HepG2 (cell line): ENCODE measurements around the gene GTF2I. TPM values are rescaled to one million over a fixed set of nuclear protein-coding genes. Genes with fewer than 3 reads are reported as not detected.
A peak's percentile ranks its signal among the peaks of the same experiment; 100 is the strongest.

Experiments used
- CHD2 ChIP-seq: IDR thresholded peaks from 2 replicates; pipeline ENCODE4 v1.6.1; 2011; ENCODE audit warnings: low read depth, low read length, improper control_type of control experiment
- ZFX ChIP-seq: sonication (generic); formaldehyde crosslinking; IDR thresholded peaks from 2 replicates; pipeline ENCODE4 v1.4.0; 2020; ENCODE audit warnings: mild to moderate bottlenecking, low read depth, missing genetic modification reagents, moderate library complexity
- ZNF230 ChIP-seq: sonication (generic); formaldehyde crosslinking; IDR thresholded peaks from 2 replicates; pipeline ENCODE4 v1.4.0; 2020; ENCODE audit warnings: mild to moderate bottlenecking, missing genetic modification reagents
- ZNF253 ChIP-seq: sonication (generic); formaldehyde crosslinking; IDR thresholded peaks from 2 replicates; pipeline ENCODE4 v1.8.0; 2022; ENCODE audit warnings: mild to moderate bottlenecking, missing genetic modification reagents, borderline replicate concordance
- ZNF317 ChIP-seq: sonication (generic); formaldehyde crosslinking; IDR thresholded peaks from 2 replicates; pipeline ENCODE4 v1.5.0; 2020; ENCODE audit warnings: mild to moderate bottlenecking, missing genetic modification reagents
- ZNF766 ChIP-seq: sonication (generic); formaldehyde crosslinking; IDR thresholded peaks from 2 replicates; pipeline ENCODE4 v1.5.0; 2020; ENCODE audit warnings: missing genetic modification reagents, borderline replicate concordance
- polyA plus RNA-seq, 8 experiments: library from polyadenylated mRNA; depleted of rRNA in 3 of 8; stranded (reverse) in 7 of 8; unstranded in 1 of 8; fragments of >200 nt; fragmentation: Illumina TruSeq in 4 of 8; extraction: Trizol in 4 of 8; gene quantifications; 2 replicates each; pipeline versions ENCODE4 v1.2.1 to v1.2.3, GENCODE V29; 2011 to 2016; ENCODE audit warnings: low read depth in 4 of 8, missing spikeins in 1 of 8, mixed read lengths in 1 of 8; ENCODE audit not compliant: insufficient read depth in 1 of 8
- total RNA-seq, 5 experiments: library from RNA; depleted of rRNA; stranded (reverse); fragments of >200 nt; fragmentation: Illumina TruSeq; extraction: Trizol; gene quantifications; 2 replicates each; pipeline ENCODE4 v1.2.3, GENCODE V29; 2016; ENCODE audit warnings: low read depth in 1 of 5
- TF ChIP-seq, protein P1 (sequence below): sonication (generic); formaldehyde crosslinking; conservative IDR thresholded peaks from 2 replicates; pipeline ENCODE4 v1.4.0; 2020; ENCODE audit warnings: mild to moderate bottlenecking, missing genetic modification reagents, moderate library complexity
- TF ChIP-seq, protein P2 (sequence below): sonication (generic); formaldehyde crosslinking; IDR thresholded peaks from 2 replicates; pipeline ENCODE4; 2020; ENCODE audit warnings: missing genetic modification reagents, mild to moderate bottlenecking, borderline replicate concordance

Gene GTF2I
- total and polyA plus RNA-seq, 2 of the 13 experiments (the other 11 are each of a cell fraction or from before 2014, with no cell fraction given), result 74.6 to 125 TPM

DNA sequence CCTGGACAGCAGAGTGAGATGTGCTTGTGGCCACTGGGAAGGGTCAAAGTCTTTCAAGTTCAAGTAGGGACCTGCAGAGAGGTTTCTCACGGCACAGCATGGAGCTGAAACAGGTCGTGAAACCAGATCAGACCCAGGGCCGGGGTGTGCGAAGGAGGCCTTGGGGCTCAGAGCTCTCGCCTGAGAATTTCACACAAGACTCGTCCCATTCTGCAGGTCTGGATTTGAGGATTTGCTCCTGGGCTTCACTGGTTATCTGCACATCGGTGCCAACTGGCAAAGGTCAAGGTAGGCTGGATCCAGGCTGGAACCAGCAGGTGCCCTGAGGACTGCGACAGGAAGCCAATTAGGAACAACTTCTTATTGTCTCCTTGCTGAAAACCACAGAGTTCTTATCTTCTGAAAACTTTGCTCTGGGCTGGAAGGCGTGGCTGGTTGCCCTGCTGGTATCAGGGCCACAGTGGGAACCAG, 24.0 kb upstream of the GTF2I start (continued):
- TF ChIP-seq ZNF766 (CRISPR knock-in tag) (peak; percentile 91; the same call in 1 of the 2 replicates), ZFX (CRISPR knock-in tag) (no peak), CHD2 (no peak), ZNF317 (CRISPR knock-in tag) (no peak), ZNF253 (CRISPR knock-in tag) (no peak), ZNF230 (CRISPR knock-in tag) (0 out of 2 replicates have a peak, but pooled peaks have one; percentile 23)
- TF ChIP-seq, protein P1, sequence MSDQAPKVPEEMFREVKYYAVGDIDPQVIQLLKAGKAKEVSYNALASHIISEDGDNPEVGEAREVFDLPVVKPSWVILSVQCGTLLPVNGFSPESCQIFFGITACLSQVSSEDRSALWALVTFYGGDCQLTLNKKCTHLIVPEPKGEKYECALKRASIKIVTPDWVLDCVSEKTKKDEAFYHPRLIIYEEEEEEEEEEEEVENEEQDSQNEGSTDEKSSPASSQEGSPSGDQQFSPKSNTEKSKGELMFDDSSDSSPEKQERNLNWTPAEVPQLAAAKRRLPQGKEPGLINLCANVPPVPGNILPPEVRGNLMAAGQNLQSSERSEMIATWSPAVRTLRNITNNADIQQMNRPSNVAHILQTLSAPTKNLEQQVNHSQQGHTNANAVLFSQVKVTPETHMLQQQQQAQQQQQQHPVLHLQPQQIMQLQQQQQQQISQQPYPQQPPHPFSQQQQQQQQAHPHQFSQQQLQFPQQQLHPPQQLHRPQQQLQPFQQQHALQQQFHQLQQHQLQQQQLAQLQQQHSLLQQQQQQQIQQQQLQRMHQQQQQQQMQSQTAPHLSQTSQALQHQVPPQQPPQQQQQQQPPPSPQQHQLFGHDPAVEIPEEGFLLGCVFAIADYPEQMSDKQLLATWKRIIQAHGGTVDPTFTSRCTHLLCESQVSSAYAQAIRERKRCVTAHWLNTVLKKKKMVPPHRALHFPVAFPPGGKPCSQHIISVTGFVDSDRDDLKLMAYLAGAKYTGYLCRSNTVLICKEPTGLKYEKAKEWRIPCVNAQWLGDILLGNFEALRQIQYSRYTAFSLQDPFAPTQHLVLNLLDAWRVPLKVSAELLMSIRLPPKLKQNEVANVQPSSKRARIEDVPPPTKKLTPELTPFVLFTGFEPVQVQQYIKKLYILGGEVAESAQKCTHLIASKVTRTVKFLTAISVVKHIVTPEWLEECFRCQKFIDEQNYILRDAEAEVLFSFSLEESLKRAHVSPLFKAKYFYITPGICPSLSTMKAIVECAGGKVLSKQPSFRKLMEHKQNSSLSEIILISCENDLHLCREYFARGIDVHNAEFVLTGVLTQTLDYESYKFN (CRISPR knock-in tag), result no peak
- TF ChIP-seq, protein P2, sequence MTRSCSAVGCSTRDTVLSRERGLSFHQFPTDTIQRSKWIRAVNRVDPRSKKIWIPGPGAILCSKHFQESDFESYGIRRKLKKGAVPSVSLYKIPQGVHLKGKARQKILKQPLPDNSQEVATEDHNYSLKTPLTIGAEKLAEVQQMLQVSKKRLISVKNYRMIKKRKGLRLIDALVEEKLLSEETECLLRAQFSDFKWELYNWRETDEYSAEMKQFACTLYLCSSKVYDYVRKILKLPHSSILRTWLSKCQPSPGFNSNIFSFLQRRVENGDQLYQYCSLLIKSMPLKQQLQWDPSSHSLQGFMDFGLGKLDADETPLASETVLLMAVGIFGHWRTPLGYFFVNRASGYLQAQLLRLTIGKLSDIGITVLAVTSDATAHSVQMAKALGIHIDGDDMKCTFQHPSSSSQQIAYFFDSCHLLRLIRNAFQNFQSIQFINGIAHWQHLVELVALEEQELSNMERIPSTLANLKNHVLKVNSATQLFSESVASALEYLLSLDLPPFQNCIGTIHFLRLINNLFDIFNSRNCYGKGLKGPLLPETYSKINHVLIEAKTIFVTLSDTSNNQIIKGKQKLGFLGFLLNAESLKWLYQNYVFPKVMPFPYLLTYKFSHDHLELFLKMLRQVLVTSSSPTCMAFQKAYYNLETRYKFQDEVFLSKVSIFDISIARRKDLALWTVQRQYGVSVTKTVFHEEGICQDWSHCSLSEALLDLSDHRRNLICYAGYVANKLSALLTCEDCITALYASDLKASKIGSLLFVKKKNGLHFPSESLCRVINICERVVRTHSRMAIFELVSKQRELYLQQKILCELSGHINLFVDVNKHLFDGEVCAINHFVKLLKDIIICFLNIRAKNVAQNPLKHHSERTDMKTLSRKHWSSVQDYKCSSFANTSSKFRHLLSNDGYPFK (CRISPR knock-in tag), result no peak
